Loucy (cell line): ENCODE results near the gene MCIDAS.
A peak's percentile ranks its signal among the peaks of the same experiment; 100 is the strongest.

Experiments used
- H2AFZ ChIP-seq: fragments of 200-600 bp; sonication (generic); 2 replicates; pipeline ENCODE4 v1.6.0; 2016; ENCODE audit warnings: antibody characterized with exemption, mild to moderate bottlenecking, low read length, moderate library complexity
- H3F3A ChIP-seq: fragments of 200-600 bp; 2 replicates; pipeline ENCODE4 v1.6.0; 2016; ENCODE audit warnings: antibody characterized with exemption, low read depth, mild to moderate bottlenecking
- H3K27me3 ChIP-seq: fragments of 200-600 bp; sonication (generic); 2 replicates; pipeline ENCODE4 v1.6.1; 2014; ENCODE audit warnings: low read length, mild to moderate bottlenecking; ENCODE audit not compliant: insufficient read depth, poor library complexity, severe bottlenecking
- H3K36me3 ChIP-seq: fragments of 200-600 bp; sonication (generic); 2 replicates; pipeline ENCODE4 v1.6.1; 2016; ENCODE audit warnings: low read length; ENCODE audit not compliant: insufficient read depth
- H3K4me1 ChIP-seq: fragments of 200-600 bp; sonication (generic); 2 replicates; pipeline ENCODE4 v1.5.1; 2014; ENCODE audit warnings: low read length, mild to moderate bottlenecking; ENCODE audit not compliant: insufficient read depth, poor library complexity, severe bottlenecking
- H3K4me2 ChIP-seq: fragments of 200-600 bp; sonication (generic); 2 replicates; pipeline ENCODE4 v1.6.0; 2014; ENCODE audit warnings: antibody characterized with exemption, low read length, low read depth, mild to moderate bottlenecking; ENCODE audit not compliant: poor library complexity, severe bottlenecking
- H3K4me3 ChIP-seq: fragments of 200-600 bp; sonication (generic); 2 replicates; pipeline ENCODE4 v1.5.1; 2014; ENCODE audit warnings: low read length, mild to moderate bottlenecking, mixed read lengths; ENCODE audit not compliant: poor library complexity, severe bottlenecking
- H3K79me2 ChIP-seq: fragments of 200-600 bp; sonication (generic); 2 replicates; pipeline ENCODE4 v1.6.1; 2014; ENCODE audit warnings: low read length; ENCODE audit not compliant: insufficient read depth
- H3K9ac ChIP-seq: fragments of 200-600 bp; sonication (generic); 2 replicates; pipeline ENCODE4 v1.6.0; 2014; ENCODE audit warnings: mild to moderate bottlenecking, low read depth, low read length, moderate library complexity; ENCODE audit not compliant: poor library complexity, severe bottlenecking
- H3K9me2 ChIP-seq: fragments of 200-600 bp; sonication (generic); replicated peaks from 2 replicates; pipeline ENCODE4 v1.6.1; 2016; ENCODE audit warnings: low read depth, low read length, mixed read lengths
- H3K9me3 ChIP-seq: fragments of 200-600 bp; sonication (generic); 2 replicates; pipeline ENCODE4 v1.6.1; 2014; ENCODE audit warnings: mild to moderate bottlenecking, antibody characterized with exemption, low read length, low read depth; ENCODE audit not compliant: insufficient read depth
- H4K20me1 ChIP-seq: fragments of 200-600 bp; sonication (generic); 2 replicates; pipeline ENCODE4 v1.6.0; 2014; ENCODE audit warnings: antibody characterized with exemption, low read length, mild to moderate bottlenecking; ENCODE audit not compliant: insufficient read depth, poor library complexity, severe bottlenecking
- CTCF ChIP-seq: fragments of 200-600 bp; sonication (generic); conservative IDR thresholded peaks from 2 replicates; pipeline ENCODE4 v1.5.1; 2014; ENCODE audit warnings: mild to moderate bottlenecking, antibody characterized with exemption, low read length
- EZH2phosphoT487 ChIP-seq: fragments of 200-600 bp; IDR thresholded peaks from 2 replicates; pipeline ENCODE4 v1.6.1; 2018; ENCODE audit warnings: antibody characterized with exemption, mild to moderate bottlenecking, moderate library complexity, borderline replicate concordance

MCIDAS gene

GRCh38 chr5:55173687-55174230, 53.4 kb downstream of the MCIDAS start:
- TF ChIP-seq EZH2phosphoT487, result no peak
- TF ChIP-seq CTCF, result no peak
- Histone ChIP-seq H3F3A (no peaks in the 10 kb centered on the region), H3K4me3 (peak overlapping the region; percentile 79), H3K36me3 (no peaks in the 10 kb centered on the region), H3K9me3 (no peaks in the 10 kb centered on the region), H3K9me2 (no peaks in the 10 kb centered on the region), H3K9ac (peak overlapping the region; percentile 50), H2AFZ (peak overlapping the region; percentile 97), H3K4me1 (no peaks in the 10 kb centered on the region), H3K79me2 (no peaks in the 10 kb centered on the region), H4K20me1 (no peaks in the 10 kb centered on the region), H3K4me2 (peak overlapping the region; percentile 74), H3K27me3 (no peaks in the 10 kb centered on the region)

- Histone ChIP-seq H3K9ac (peak within 1 kb of the TSS; percentile 50), H3K4me3 (peak within 1 kb of the TSS; percentile 79), H3K36me3 (no peaks in the 10 kb centered on the region), H3F3A (no peaks in the 10 kb centered on the region), H3K4me2 (peak within 1 kb of the TSS; percentile 77), H3K9me3 (no peaks in the 10 kb centered on the region), H4K20me1 (no peaks in the 10 kb centered on the region), H2AFZ (peak within 1 kb of the TSS; percentile 97), H3K27me3 (no peaks in the 10 kb centered on the region), H3K9me2 (no peaks in the 10 kb centered on the region), H3K79me2 (no peaks in the 10 kb centered on the region), H3K4me1 (no peaks in the 10 kb centered on the region)
- TF ChIP-seq CTCF, result no peak
- TF ChIP-seq EZH2phosphoT487, result no peak
Measured at GRCh38 chr5:55172937-55173686, 54.0 kb downstream of the MCIDAS start, which contains the start of gene CDC20B. Gene CDC20B (minus strand): TSS chr5:55173177. CDS start chr5:55173000, 177 bp downstream.

GRCh38 chr5:55172051-55172899, 54.8 kb downstream of the MCIDAS start:
- peak overlapping the region; percentile 77 for H3K4me2 ChIP-seq
- H3K36me3 ChIP-seq, result no peaks in the 10 kb centered on the region
- no peaks in the 10 kb centered on the region for H3K79me2 ChIP-seq
- peak; percentile 91 for TF ChIP-seq CTCF
- no peak for TF ChIP-seq EZH2phosphoT487
- no peaks in the 10 kb centered on the region for H4K20me1 ChIP-seq
- peak overlapping the region; percentile 62; the same call in 1 of the 2 replicates for H2AFZ ChIP-seq
- no peaks in the 10 kb centered on the region for H3K9me3 ChIP-seq
- H3K4me3 ChIP-seq, result peak overlapping the region; percentile 79
- H3K4me1 ChIP-seq, result no peaks in the 10 kb centered on the region
- H3F3A ChIP-seq, result no peaks in the 10 kb centered on the region
- no peaks in the 10 kb centered on the region for H3K27me3 ChIP-seq
- H3K9me2 ChIP-seq, result no peaks in the 10 kb centered on the region
- no peak overlapping the region for H3K9ac ChIP-seq
